ENCODE measurements around the gene CDKN2D. TPM values are rescaled to one million over a fixed set of nuclear protein-coding genes. Genes with fewer than 3 reads are reported as not detected.

Gene CDKN2D
- total and polyA plus RNA-seq, 2 of the 8 experiments (the other 6 are each of a cell fraction or from before 2014, with no cell fraction given): 3.0 to 4.0 TPM

DNA sequence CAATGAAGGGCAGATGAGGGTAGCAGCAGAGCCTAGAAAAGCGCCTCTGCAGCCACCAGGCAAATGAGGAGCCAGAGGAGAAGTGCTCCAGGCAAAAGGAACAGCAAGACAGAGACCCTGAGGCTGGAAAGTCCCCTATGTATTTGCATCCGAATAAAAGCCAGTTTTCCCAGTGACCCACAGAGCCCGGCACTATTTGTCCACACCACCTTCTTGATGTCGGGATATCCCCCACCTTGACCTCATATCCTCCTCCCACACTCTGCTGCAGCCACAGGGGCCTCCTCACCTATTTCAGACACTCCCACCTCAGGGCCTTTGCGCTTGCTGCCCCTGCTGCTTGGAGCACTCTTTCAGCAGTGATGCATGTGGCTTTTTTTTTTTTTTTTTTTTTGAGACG lies 18.4 kb downstream of the CDKN2D start:
- 89% methylated on average over 5 of the region's 6 CpGs; no CpG with 5 or more reads in 1 of the 2 experiments for WGBS, 2 experiments (ENCODE audit: extremely low coverage in 1 of 2, insufficient coverage in 1 of 2, insufficient read length in 1 of 2, insufficient replicate concordance in 2 of 2, low coverage in 1 of 2, low lambda C conversion rate in 2 of 2, missing lambda C conversion rate in 1 of 2)
- H3K4ac ChIP-seq (replicated peaks; ENCODE audit: insufficient read length, low read depth, low read length): no peak overlapping the region
- H3K23me2 ChIP-seq (ENCODE audit: low read depth, low read length): no peaks in the 10 kb centered on the region
- H2BK12ac ChIP-seq (ENCODE audit: low read depth, low read length): no peak overlapping the region
- H4K91ac ChIP-seq (replicated peaks; ENCODE audit: insufficient read length, low read length): no peak overlapping the region
- no peak overlapping the region for H2AK5ac ChIP-seq (ENCODE audit: low read depth, low read length)
- H3K79me2 ChIP-seq (ENCODE audit: control insufficient read depth in 1 of 2, insufficient read depth in 2 of 2, low read length in 2 of 2): peaks cover 0 to 3% of the 10 kb centered on the region in 2 experiments; a peak in 1 of 4 replicates
- H3K14ac ChIP-seq (ENCODE audit: insufficient read length): no peak overlapping the region
- DNase-seq (ENCODE audit: low read depth in 1 of 2, low spot score in 2 of 2): no peak
- H3K27ac ChIP-seq (ENCODE audit: low read depth, low read length): no peak overlapping the region
- H3K4me2 ChIP-seq (ENCODE audit: insufficient read depth in 1 of 2, low read depth in 2 of 2, low read length in 2 of 2): no peak overlapping the region
- H3K4me1 ChIP-seq (replicated peaks in 1 of 4; ENCODE audit: control insufficient read depth in 3 of 4, insufficient read depth in 4 of 4, low read length in 3 of 4): no peaks in the 10 kb centered on the region
- TF ChIP-seq, protein P1, sequence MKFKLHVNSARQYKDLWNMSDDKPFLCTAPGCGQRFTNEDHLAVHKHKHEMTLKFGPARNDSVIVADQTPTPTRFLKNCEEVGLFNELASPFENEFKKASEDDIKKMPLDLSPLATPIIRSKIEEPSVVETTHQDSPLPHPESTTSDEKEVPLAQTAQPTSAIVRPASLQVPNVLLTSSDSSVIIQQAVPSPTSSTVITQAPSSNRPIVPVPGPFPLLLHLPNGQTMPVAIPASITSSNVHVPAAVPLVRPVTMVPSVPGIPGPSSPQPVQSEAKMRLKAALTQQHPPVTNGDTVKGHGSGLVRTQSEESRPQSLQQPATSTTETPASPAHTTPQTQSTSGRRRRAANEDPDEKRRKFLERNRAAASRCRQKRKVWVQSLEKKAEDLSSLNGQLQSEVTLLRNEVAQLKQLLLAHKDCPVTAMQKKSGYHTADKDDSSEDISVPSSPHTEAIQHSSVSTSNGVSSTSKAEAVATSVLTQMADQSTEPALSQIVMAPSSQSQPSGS (IDR thresholded peaks at IDR 0.05; ENCODE audit: low read length): no peak
- TF ChIP-seq KDM1A (IDR thresholded peaks at IDR 0.05; ENCODE audit: borderline replicate concordance, low read length) (no peak), BRCA1 (IDR thresholded peaks at IDR 0.05; ENCODE audit: low read depth, low read length) (no peak), TBP (IDR thresholded peaks at IDR 0.05; ENCODE audit: low read depth, low read length) (no peak), SP1 (IDR thresholded peaks at IDR 0.05; ENCODE audit: low read depth, low read length) (no peak), GABPA (IDR thresholded peaks at IDR 0.05; ENCODE audit: borderline replicate concordance, insufficient read depth, low read length) (no peak), RBBP5 (IDR thresholded peaks at IDR 0.05; ENCODE audit: borderline replicate concordance, low read depth, low read length) (no peak), JUN (IDR thresholded peaks at IDR 0.05; ENCODE audit: low read depth, low read length) (no peak)
- TF ChIP-seq, protein P2, sequence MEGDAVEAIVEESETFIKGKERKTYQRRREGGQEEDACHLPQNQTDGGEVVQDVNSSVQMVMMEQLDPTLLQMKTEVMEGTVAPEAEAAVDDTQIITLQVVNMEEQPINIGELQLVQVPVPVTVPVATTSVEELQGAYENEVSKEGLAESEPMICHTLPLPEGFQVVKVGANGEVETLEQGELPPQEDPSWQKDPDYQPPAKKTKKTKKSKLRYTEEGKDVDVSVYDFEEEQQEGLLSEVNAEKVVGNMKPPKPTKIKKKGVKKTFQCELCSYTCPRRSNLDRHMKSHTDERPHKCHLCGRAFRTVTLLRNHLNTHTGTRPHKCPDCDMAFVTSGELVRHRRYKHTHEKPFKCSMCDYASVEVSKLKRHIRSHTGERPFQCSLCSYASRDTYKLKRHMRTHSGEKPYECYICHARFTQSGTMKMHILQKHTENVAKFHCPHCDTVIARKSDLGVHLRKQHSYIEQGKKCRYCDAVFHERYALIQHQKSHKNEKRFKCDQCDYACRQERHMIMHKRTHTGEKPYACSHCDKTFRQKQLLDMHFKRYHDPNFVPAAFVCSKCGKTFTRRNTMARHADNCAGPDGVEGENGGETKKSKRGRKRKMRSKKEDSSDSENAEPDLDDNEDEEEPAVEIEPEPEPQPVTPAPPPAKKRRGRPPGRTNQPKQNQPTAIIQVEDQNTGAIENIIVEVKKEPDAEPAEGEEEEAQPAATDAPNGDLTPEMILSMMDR (IDR thresholded peaks at IDR 0.05; ENCODE audit: control extremely low read depth in 1 of 3, insufficient read depth in 1 of 3, low read depth in 1 of 3, low read length in 3 of 3): no peak
- no peak overlapping the region for H2BK120ac ChIP-seq (replicated peaks; ENCODE audit: low read depth, low read length)
- no peak overlapping the region for H2BK5ac ChIP-seq (ENCODE audit: low read depth, low read length)
- no peak overlapping the region; the same call in 1 of the 2 replicates for H4K8ac ChIP-seq (ENCODE audit: extremely low read depth, insufficient read depth, low read length)
- no peak overlapping the region for H2BK15ac ChIP-seq (ENCODE audit: low read length)
- peaks cover 10 to 49% (median 40%) of the 10 kb centered on the region in 4 experiments; a peak in 7 of 8 replicates for H3K36me3 ChIP-seq (ENCODE audit: control insufficient read depth in 2 of 4, insufficient read depth in 4 of 4, low read length in 3 of 4)
- H4K5ac ChIP-seq (ENCODE audit: insufficient read length, low read depth, low read length): no peak overlapping the region
- no peak overlapping the region for H3K23ac ChIP-seq (ENCODE audit: insufficient read length)
- H3K18ac ChIP-seq (ENCODE audit: extremely low read depth, low read length): no peak overlapping the region
- ChIA-PET POLR2A (ENCODE audit: partially characterized antibody) (interaction anchor here (1.2 to 5.0 kb wide), 2 partner anchors 9 to 11 kb away, joined by 3 to 41 read pairs; no protein-coding TSS in a partner anchor), CTCF (ENCODE audit: partially characterized antibody) (interaction anchor here (1.2 to 2.3 kb wide), 3 partner anchors 13 to 115 kb away, joined by 3 to 9 read pairs (median 3); no protein-coding TSS in a partner anchor)
- no peak for FAIRE-seq
- no peak overlapping the region for H3K56ac ChIP-seq (replicated peaks; ENCODE audit: insufficient read length, low read depth, low read length)
- H3K4me3 ChIP-seq (ENCODE audit: extremely low read depth in 1 of 4, insufficient read depth in 2 of 4, low read depth in 3 of 4, low read length in 4 of 4): no peak overlapping the region
- H2AFZ ChIP-seq (ENCODE audit: low read length): no peak overlapping the region
- H3K9ac ChIP-seq (replicated peaks in 1 of 4; ENCODE audit: extremely low read depth in 1 of 4, low read depth in 3 of 4, low read length in 3 of 4): no peak overlapping the region
- peaks cover 6 to 14% of the 10 kb centered on the region in 2 experiments for H4K20me1 ChIP-seq (replicated peaks in 1 of 2; ENCODE audit: control insufficient read depth in 1 of 2, insufficient read depth in 2 of 2, low read length in 2 of 2)
- no peak overlapping the region for H2BK20ac ChIP-seq (ENCODE audit: low read length)
- no peaks in the 10 kb centered on the region for H3K27me3 ChIP-seq (replicated peaks in 1 of 4; ENCODE audit: control insufficient read depth in 3 of 4, extremely low read depth in 1 of 4, insufficient read depth in 3 of 4, low read length in 3 of 4)
- H3K79me1 ChIP-seq (ENCODE audit: low read depth, low read length): 0 out of 2 replicates have a peak, but pooled peaks cover 3% of the 10 kb centered on the region
- H3K9me3 ChIP-seq (ENCODE audit: insufficient read depth in 2 of 2, low read depth in 1 of 2, low read length in 1 of 2): no peaks in the 10 kb centered on the region

Measured in H1 (cell line).